Activated naive CD4-positive, alpha-beta T cell treated with anti-CD3 and anti-CD28 coated beads for 36 hours (primary cell): ENCODE measurements around the gene MAGEL2. TPM values are rescaled to one million over a fixed set of nuclear protein-coding genes. Genes with fewer than 3 reads are reported as not detected.

Experiments used
- CTCF ChIA-PET: fragments of 350-600 bp; sonication (Branson Sonifier 250); formaldehyde crosslinking; loops from one replicate; lab custom pipeline; 2021; ENCODE audit warnings: antibody characterized with exemption; lab: Charles Lee
- DNase-seq: peaks from one replicate; pipeline ENCODE4 v3.0.0-alpha.2; 2020
- H3K27ac Mint-ChIP-seq: one replicate; pipeline ENCODE4 v1.8.0; 2021; ENCODE audit warnings: mild to moderate bottlenecking, mixed read lengths
- H3K27me3 Mint-ChIP-seq: one replicate; pipeline ENCODE4 v1.8.0; 2021; ENCODE audit warnings: low read depth, mixed read lengths
- H3K36me3 Mint-ChIP-seq: one replicate; pipeline ENCODE4 v1.8.0; 2021; ENCODE audit warnings: low read depth, mixed read lengths
- H3K4me1 Mint-ChIP-seq: one replicate; pipeline ENCODE4 v1.8.0; 2021; ENCODE audit warnings: low read depth, mixed read lengths
- H3K4me3 Mint-ChIP-seq: one replicate; pipeline ENCODE4 v1.8.0; 2021; ENCODE audit warnings: mild to moderate bottlenecking, moderate library complexity, mixed read lengths
- H3K9me3 Mint-ChIP-seq: one replicate; pipeline ENCODE4 v1.8.0; 2021; ENCODE audit warnings: mixed read lengths
- intact Hi-C: fragments of 100-400 bp; cut with micrococcal nuclease; formaldehyde crosslinking; loops from one replicate; pipeline ENCODE4 v1.15.1; 2023
- total RNA-seq, 2 experiments: library from RNA; stranded (reverse); gene quantifications; one replicate each; pipeline ENCODE4 v1.2.3, GENCODE V29; 2021

The MAGEL2 gene
- total RNA-seq: not detected

DNA sequence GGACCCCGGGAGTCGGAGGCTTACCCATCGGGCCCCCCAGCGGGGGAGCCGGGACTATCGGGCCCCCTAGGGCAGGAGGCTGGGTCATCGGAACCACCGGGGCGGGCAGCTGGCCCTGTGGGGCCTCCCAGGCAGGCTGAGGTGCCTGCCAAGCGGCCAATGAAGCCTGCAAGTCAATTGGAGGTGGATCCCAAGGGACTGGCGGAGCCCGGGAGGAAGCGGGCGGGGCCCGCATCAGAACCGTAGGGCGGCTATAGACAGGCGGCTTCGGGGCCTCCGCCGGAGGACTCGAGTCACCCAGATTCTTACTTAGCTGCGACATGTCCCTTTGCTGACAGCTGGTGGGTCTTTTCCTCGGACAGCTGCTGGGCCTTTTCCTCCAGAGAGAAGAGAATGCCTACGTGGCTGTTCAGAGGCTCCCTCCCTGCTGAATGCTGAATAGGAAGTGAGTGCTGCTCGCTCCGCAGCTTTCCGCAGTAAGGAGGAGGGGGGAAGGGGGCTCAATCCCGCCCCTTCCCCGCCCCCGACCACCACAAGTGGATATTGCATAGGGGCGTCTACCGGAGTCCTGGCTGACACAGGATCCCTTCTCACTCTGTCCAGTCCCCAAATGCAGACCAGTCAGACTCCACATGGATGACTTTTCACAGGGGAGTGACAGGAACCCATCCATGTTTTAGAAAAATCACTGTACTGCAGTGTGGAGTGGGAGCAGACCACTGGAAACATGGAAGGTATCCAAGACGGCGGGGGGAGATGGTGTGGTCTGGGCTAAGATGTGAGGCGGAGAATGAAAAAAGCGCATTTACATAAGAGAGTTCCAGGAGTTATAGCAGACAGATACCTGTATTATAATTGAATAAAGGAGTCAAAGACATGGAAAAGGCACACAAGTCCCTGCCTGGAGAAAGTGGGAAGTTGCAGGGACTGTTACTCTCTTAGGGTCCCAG is at the start of gene MAGEL2:
Gene MAGEL2, minus strand, starts transcription at position 447 of the 950 bp plus-strand sequence. Its CDS starts 125 bp downstream, at position 322.
- H3K4me3 Mint-ChIP-seq: no peak within 1 kb of the TSS
- no peak for DNase-seq
- H3K9me3 Mint-ChIP-seq: no peaks in the 10 kb centered on the region
- H3K27me3 Mint-ChIP-seq: peaks cover 18% of the 10 kb centered on the region
- intact Hi-C loops: loop anchor here (2.0 kb wide), 1 partner anchor 209 kb away; no protein-coding TSS in a partner anchor
- H3K36me3 Mint-ChIP-seq: no peaks in the 10 kb centered on the region
- no peaks in the 10 kb centered on the region for H3K4me1 Mint-ChIP-seq
- H3K27ac Mint-ChIP-seq: no peak within 1 kb of the TSS
- CTCF ChIA-PET: no interaction called here

DNA sequence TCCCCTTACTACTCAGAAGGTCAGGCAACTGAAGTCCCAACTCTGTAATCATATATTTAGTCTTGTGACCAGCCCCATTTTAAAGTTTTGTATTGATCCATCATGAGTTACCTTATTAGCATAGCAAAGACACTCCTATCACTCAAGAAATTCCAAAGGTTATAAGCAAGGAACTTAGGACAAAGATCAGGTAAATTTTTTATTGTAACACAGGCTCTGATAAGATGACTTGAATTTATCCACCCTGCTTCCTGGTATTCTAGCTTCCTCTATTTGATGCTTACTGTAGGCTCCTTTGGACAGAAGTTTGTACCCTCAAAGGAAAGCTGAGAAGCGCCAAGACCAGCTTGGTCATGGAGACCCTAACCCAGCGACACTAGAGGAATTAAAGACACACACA is 47.6 kb upstream of the MAGEL2 start:
- DNase-seq: no peak
- CTCF ChIA-PET: no interaction called here
- no peak overlapping the region for H3K27ac Mint-ChIP-seq
- H3K27me3 Mint-ChIP-seq: no peaks in the 10 kb centered on the region
- H3K36me3 Mint-ChIP-seq: no peaks in the 10 kb centered on the region
- H3K9me3 Mint-ChIP-seq: no peaks in the 10 kb centered on the region
- intact Hi-C loops: no loop called here
- no peaks in the 10 kb centered on the region for H3K4me1 Mint-ChIP-seq
- H3K4me3 Mint-ChIP-seq: no peak overlapping the region

DNA sequence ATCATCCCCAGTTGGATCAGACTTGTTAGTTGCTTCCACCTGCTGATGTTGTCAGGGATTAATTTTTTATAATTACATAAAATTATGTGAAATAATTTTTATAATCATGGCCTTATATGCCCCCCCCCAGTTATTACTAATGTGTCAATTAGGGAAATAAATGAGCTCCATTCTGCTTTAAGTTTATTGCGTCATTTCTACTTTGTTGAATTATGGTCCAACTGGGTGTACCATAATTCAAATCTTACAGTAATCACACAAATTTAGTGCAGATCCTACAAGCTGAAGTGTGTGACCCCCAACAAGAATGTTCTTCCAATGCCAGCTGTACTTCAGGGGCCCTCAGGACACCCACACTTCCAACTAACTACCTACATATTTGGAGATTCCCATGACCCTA is 46.9 kb upstream of the MAGEL2 start:
- DNase-seq: no peak
- Mint-ChIP-seq H3K4me1 (no peaks in the 10 kb centered on the region), H3K27me3 (peaks cover 3% of the 10 kb centered on the region), H3K27ac (no peak overlapping the region), H3K4me3 (no peak overlapping the region), H3K36me3 (no peaks in the 10 kb centered on the region), H3K9me3 (no peaks in the 10 kb centered on the region)
- CTCF ChIA-PET: no interaction called here
- intact Hi-C loops: no loop called here

DNA sequence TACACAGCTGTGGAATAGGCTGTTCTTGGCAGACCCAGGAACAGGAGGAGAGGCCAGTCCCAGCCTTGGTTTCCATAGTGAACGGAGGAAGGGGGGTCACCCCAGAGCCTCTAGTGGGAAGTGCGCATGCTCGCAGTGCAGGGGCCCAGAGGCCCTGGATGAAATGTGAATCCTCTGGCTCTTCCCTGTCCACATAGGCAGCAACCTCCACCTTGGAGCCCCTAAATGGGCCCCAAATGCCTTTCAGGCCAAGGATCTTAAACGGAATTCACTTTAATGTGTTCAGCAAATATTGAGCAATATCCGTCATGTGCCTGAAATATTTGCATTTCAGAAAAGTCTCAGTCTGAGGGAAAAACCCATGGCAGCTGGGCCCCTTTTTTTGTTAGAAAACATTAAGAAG is 42.8 kb upstream of the MAGEL2 start:
- DNase-seq: no peak
- CTCF ChIA-PET: no interaction called here
- Mint-ChIP-seq H3K27ac (no peak overlapping the region), H3K4me3 (no peak overlapping the region), H3K27me3 (peaks cover 9% of the 10 kb centered on the region), H3K36me3 (no peaks in the 10 kb centered on the region), H3K9me3 (no peaks in the 10 kb centered on the region), H3K4me1 (peaks cover 2% of the 10 kb centered on the region)
- intact Hi-C loops: no loop called here

DNA sequence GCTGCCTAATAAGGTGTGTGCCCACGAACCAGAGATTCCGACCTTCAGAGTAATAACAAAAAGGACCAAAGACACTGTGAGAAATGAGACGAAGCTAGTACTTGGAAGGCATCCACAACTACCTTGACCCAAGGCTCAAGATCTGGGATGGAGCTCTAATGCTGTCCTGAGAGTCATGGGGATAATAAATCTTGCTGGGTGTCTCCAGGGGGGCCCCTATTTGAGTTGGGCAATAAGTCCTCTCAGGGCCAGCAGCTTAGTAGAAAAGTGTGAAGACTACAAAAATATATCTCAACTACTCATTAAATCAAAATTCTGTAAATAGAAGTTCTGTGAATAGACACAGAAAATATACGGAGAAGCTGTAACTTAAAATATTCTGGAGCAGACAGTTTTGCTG is 42.3 kb upstream of the MAGEL2 start:
- Mint-ChIP-seq H3K27ac (no peak overlapping the region), H3K27me3 (peaks cover 9% of the 10 kb centered on the region), H3K4me3 (no peak overlapping the region), H3K4me1 (peaks cover 2% of the 10 kb centered on the region), H3K9me3 (no peaks in the 10 kb centered on the region), H3K36me3 (no peaks in the 10 kb centered on the region)
- intact Hi-C loops: no loop called here
- CTCF ChIA-PET: no interaction called here
- no peak for DNase-seq

DNA sequence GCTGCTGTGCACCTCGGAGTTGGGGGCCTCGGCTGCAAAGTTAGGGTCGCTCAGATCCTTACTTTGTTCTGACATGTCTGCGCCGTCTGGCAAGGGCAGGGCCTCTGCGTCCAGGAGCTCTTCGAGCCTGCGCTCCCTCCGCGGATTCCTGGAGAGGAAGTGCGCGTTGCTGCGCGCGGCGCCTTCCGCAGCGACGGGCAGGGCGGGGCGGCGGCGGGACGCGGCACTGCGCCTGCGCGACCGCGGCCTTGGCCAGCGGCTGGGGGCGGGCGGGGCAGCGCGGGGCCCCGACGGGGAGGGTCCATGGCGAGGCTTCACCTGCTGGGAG is 39.4 kb upstream of the MAGEL2 start, which contains the start of gene NDN:
Gene NDN, minus strand, starts transcription at position 163 of the 328 bp plus-strand sequence. Its CDS starts 88 bp downstream, at position 75.
- intact Hi-C loops: no loop called here

DNA sequence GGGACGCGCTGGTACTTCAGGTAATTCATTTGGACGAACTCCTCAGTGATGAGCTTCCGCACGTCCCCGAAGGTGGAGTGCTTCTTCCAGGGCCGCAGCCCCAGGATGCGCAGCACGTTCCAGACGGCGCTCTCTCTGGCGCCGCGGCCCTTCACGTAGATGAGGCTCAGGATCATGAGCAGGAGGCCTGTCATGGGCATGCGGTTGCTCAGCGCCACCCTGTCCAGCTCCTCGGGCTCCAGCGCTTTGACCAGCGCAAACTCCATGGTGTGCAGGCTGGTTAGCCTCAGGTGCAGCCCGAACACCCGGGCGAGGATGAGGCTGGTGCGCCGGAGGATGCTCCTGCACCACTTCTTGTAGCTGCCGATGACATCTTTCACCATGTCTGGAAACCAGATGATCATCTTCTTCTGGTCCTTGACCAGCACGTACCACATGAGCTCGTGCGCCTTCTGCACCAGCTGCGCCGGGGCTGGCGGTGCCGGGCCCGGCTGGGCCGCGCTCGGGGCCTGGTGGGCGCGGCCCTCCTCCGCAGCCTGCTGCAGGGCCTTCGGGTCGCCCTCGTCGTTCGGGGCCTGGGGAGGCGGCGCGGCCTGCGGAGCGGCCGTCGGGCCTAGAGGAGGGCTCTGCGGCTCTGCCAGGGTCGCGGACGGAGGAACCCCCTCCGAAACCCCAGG is 38.9 kb upstream of the MAGEL2 start:
- Mint-ChIP-seq H3K4me1 (peaks cover 2% of the 10 kb centered on the region), H3K27me3 (peaks cover 9% of the 10 kb centered on the region), H3K4me3 (peak overlapping the region; percentile 50), H3K9me3 (no peaks in the 10 kb centered on the region), H3K27ac (no peak overlapping the region), H3K36me3 (no peaks in the 10 kb centered on the region)
- DNase-seq: no peak
- CTCF ChIA-PET: interaction anchor here (0.6 kb wide), 1 partner anchor 282 kb away, joined by 3 read pairs; no protein-coding TSS in a partner anchor
- intact Hi-C loops: no loop called here

More for the DNA sequence above, 39.4 kb upstream of the MAGEL2 start, which contains the start of gene NDN:
- H3K9me3 Mint-ChIP-seq: no peaks in the 10 kb centered on the region
- peaks cover 9% of the 10 kb centered on the region for H3K27me3 Mint-ChIP-seq
- CTCF ChIA-PET: interaction anchor here (0.6 kb wide), 1 partner anchor 283 kb away, joined by 3 read pairs; no protein-coding TSS in a partner anchor
- H3K36me3 Mint-ChIP-seq: no peaks in the 10 kb centered on the region
- peak within 1 kb of the TSS; percentile 50 for H3K4me3 Mint-ChIP-seq
- DNase-seq: peak; percentile 9
- no peak within 1 kb of the TSS for H3K27ac Mint-ChIP-seq
- H3K4me1 Mint-ChIP-seq: peaks cover 2% of the 10 kb centered on the region

DNA sequence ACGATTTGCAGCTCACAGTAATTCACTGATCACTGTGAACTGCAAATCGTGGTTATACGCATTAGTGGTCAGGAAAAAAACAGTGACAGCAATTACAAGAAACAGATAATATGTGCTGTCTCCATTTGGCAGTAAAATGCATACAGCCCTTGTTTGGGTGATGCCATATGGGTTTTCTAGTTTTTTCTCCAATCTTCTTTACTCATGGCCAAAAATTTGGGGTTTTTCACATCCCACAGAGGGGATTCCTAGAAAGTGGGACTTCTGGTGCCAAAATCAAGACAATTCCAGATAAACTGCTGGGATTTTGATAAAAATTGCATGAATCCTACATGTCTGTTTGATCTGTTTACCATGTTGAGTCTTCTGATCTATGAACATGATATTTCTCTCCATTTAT is 23.8 kb upstream of the MAGEL2 start:
- no peaks in the 10 kb centered on the region for H3K4me1 Mint-ChIP-seq
- H3K27me3 Mint-ChIP-seq: no peaks in the 10 kb centered on the region
- no peaks in the 10 kb centered on the region for H3K36me3 Mint-ChIP-seq
- no peak overlapping the region for H3K4me3 Mint-ChIP-seq
- no peak overlapping the region for H3K27ac Mint-ChIP-seq
- DNase-seq: no peak
- no peaks in the 10 kb centered on the region for H3K9me3 Mint-ChIP-seq
- intact Hi-C loops: no loop called here
- CTCF ChIA-PET: interaction anchor here (0.7 kb wide), 1 partner anchor 22 kb away, joined by 3 read pairs; no protein-coding TSS in a partner anchor

DNA sequence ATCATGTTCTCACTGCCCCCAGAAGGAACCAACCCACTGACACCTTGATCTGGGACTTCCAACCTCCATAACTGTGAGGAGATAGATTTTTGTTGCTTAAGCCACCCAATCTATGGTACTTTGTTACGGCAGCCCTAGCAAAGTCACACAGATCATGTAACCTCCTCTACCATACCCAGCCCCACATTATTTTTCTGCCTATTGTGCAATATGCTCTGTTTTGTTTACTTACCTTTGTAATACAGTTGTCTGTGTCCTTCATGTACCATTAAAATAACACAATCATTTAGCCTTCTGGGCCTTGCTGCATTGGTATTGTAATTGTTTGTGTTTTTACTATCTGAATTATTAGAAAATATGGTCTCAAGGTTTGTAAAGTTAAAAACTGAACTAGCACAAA is 23.3 kb upstream of the MAGEL2 start:
- no peak overlapping the region for H3K4me3 Mint-ChIP-seq
- DNase-seq: no peak
- no peak overlapping the region for H3K27ac Mint-ChIP-seq
- H3K9me3 Mint-ChIP-seq: no peaks in the 10 kb centered on the region
- H3K4me1 Mint-ChIP-seq: no peaks in the 10 kb centered on the region
- intact Hi-C loops: no loop called here
- no peaks in the 10 kb centered on the region for H3K36me3 Mint-ChIP-seq
- no peaks in the 10 kb centered on the region for H3K27me3 Mint-ChIP-seq
- CTCF ChIA-PET: no interaction called here

DNA sequence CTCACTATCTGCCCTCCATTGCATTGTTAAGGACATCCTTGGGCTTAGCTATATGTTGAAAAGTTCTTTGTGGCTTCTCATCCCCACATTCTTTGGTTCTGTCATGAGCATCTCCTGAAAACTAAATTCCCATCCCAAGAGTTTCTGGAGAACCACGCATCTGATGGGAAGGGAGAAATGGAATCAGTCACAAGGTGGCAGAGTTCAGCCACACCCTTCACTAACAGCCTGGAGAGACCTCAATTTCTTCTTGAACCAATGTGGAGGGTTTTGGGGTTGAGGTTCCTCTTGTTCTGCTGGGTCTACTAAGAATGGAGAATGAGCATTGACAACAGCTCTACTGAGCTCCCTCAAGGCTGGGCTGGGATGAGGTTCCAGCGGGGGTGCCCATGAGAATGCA is 15.6 kb upstream of the MAGEL2 start:
- no peaks in the 10 kb centered on the region for H3K9me3 Mint-ChIP-seq
- H3K36me3 Mint-ChIP-seq: no peaks in the 10 kb centered on the region
- DNase-seq: no peak
- no peaks in the 10 kb centered on the region for H3K4me1 Mint-ChIP-seq
- no peaks in the 10 kb centered on the region for H3K27me3 Mint-ChIP-seq
- intact Hi-C loops: no loop called here
- CTCF ChIA-PET: no interaction called here
- H3K4me3 Mint-ChIP-seq: no peak overlapping the region
- no peak overlapping the region for H3K27ac Mint-ChIP-seq

DNA sequence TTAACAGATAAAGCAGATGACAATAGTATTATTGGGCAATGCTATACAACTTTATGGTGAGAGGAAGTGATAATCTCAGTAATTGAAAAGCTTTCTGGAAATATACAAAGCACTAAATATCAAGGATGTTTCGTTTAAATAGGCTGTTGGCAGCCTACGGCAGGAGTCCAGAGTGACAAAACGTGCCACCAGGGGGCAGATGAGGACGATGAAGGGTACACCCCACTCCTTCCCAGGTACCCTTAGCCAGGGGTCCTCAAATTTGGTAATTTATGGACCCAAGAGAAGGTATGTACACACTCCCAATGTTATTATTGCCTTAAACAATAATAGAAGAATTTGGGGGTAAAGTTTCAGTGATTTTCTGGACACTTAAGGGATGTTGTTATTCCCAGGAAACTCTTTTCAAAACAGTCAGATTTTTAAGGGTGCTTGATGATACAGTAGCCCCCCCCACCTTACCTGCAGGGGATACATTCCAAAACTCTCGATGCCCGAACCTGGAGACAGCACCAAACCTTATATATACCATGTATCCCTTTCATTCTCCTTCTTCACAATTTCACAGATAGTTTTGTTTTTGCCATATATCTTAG is 1.4 kb upstream of the MAGEL2 start:
- H3K36me3 Mint-ChIP-seq: no peaks in the 10 kb centered on the region

DNA sequence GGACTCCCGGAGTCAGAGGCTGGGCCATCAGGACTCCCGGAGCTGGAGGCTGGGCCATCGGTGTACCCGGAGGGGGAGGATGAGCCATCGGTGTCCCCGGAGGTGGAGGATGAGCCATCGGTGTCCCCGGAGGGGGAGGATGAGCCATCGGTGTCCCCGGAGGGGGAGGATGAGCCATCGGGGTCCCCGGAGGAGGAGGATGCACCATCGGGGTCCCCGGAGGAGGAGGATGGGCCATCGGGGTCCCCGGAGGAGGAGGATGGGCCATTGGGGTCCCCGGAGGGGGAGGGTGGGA is 719 bp downstream of the MAGEL2 start:
- H3K27me3 Mint-ChIP-seq: peaks cover 18% of the 10 kb centered on the region
- H3K36me3 Mint-ChIP-seq: no peaks in the 10 kb centered on the region
- no peak for DNase-seq
- H3K4me3 Mint-ChIP-seq: no peak overlapping the region
- H3K9me3 Mint-ChIP-seq: no peaks in the 10 kb centered on the region
- intact Hi-C loops: no loop called here
- no peak overlapping the region for H3K27ac Mint-ChIP-seq
- no peaks in the 10 kb centered on the region for H3K4me1 Mint-ChIP-seq
- CTCF ChIA-PET: no interaction called here

More for the DNA sequence above, 1.4 kb upstream of the MAGEL2 start:
- CTCF ChIA-PET: interaction anchor here (0.6 to 1.1 kb wide), 2 partner anchors 23 to 305 kb away, joined by 3 read pairs; no protein-coding TSS in a partner anchor
- Mint-ChIP-seq H3K9me3 (no peaks in the 10 kb centered on the region), H3K4me3 (no peak overlapping the region), H3K27me3 (peaks cover 14% of the 10 kb centered on the region), H3K4me1 (no peaks in the 10 kb centered on the region), H3K27ac (no peak overlapping the region)
- intact Hi-C loops: loop anchor here (2.0 kb wide), 1 partner anchor 208 kb away; no protein-coding TSS in a partner anchor
- peak; percentile 51 for DNase-seq
